ENCODE measurements around the gene TOLLIP.
"Not testable (repeated sequence)": the region's sequence is repeated elsewhere in the genome, so short reads cannot be mapped to it uniquely, and the experiment has no call there.

Gene TOLLIP

GRCh38 chr11:1244557-1244956 is 64.9 kb downstream of the TOLLIP start:
- in situ Hi-C loops (cut with MboI; ENCODE audit: low sequenced_read_pairs, unreplicated experiment), result not testable (repeated sequence)

DNA sequence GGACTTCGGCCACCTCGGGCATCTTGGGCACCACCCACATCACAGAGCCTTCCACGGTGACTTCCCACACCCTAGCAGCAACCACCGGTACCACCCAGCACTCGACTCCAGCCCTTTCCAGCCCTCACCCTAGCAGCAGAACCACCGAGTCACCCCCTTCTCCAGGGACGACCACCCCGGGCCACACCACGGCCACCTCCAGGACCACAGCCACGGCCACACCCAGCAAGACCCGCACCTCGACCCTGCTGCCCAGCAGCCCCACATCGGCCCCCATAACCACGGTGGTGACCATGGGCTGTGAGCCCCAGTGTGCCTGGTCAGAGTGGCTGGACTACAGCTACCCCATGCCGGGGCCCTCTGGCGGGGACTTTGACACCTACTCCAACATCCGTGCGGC is 65.9 kb downstream of the TOLLIP start:
- DNase-seq (ENCODE audit: low spot score); in situ Hi-C loops (cut with MboI; ENCODE audit: low sequenced_read_pairs, unreplicated experiment): not testable (repeated sequence)

More at GRCh38 chr11:1244557-1244956, 64.9 kb downstream of the TOLLIP start:
- DNase-seq (ENCODE audit: low spot score), result not testable (repeated sequence)

DNA sequence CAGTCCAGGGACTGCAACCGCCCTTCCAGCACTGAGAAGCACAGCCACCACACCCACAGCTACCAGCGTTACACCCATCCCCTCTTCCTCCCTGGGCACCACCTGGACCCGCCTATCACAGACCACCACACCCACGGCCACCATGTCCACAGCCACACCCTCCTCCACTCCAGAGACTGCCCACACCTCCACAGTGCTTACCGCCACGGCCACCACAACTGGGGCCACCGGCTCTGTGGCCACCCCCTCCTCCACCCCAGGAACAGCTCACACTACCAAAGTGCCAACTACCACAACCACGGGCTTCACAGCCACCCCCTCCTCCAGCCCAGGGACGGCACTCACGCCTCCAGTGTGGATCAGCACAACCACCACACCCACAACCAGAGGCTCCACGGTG is 66.7 kb downstream of the TOLLIP start:
- in situ Hi-C loops (cut with MboI; ENCODE audit: low sequenced_read_pairs, unreplicated experiment); DNase-seq (ENCODE audit: low spot score): not testable (repeated sequence)

DNA sequence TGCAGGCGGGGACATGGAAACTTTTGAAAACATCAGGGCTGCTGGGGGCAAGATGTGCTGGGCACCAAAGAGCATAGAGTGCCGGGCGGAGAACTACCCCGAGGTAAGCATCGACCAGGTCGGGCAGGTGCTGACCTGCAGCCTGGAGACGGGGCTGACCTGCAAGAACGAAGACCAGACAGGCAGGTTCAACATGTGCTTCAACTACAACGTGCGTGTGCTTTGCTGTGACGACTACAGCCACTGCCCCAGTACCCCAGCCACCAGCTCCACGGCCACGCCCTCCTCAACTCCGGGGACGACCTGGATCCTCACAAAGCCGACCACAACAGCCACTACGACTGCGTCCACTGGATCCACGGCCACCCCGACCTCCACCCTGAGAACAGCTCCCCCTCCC is 67.1 kb downstream of the TOLLIP start:
- no peak for DNase-seq (ENCODE audit: low spot score)
- TF ChIP-seq CTCF (IDR thresholded peaks at IDR 0.05; ENCODE audit: borderline replicate concordance, control extremely low read depth, extremely low read depth, insufficient read depth, missing control alignments), result no peak
- in situ Hi-C loops (cut with MboI; ENCODE audit: low sequenced_read_pairs, unreplicated experiment), result no loop called here

GRCh38 chr11:1241706-1242105 is 67.7 kb downstream of the TOLLIP start:
- no peak for TF ChIP-seq CTCF (IDR thresholded peaks at IDR 0.05; ENCODE audit: borderline replicate concordance, control extremely low read depth, extremely low read depth, insufficient read depth, missing control alignments)
- DNase-seq (ENCODE audit: low spot score), result no peak
- in situ Hi-C loops (cut with MboI; ENCODE audit: low sequenced_read_pairs, unreplicated experiment), result no loop called here

- TF ChIP-seq CTCF (IDR thresholded peaks at IDR 0.05; ENCODE audit: borderline replicate concordance, control extremely low read depth, extremely low read depth, insufficient read depth, missing control alignments), result no peak
- in situ Hi-C loops (cut with MboI; ENCODE audit: low sequenced_read_pairs, unreplicated experiment), result no loop called here
- DNase-seq (ENCODE audit: low spot score), result no peak
Measured at GRCh38 chr11:1240771-1241170, 68.7 kb downstream of the TOLLIP start.

DNA sequence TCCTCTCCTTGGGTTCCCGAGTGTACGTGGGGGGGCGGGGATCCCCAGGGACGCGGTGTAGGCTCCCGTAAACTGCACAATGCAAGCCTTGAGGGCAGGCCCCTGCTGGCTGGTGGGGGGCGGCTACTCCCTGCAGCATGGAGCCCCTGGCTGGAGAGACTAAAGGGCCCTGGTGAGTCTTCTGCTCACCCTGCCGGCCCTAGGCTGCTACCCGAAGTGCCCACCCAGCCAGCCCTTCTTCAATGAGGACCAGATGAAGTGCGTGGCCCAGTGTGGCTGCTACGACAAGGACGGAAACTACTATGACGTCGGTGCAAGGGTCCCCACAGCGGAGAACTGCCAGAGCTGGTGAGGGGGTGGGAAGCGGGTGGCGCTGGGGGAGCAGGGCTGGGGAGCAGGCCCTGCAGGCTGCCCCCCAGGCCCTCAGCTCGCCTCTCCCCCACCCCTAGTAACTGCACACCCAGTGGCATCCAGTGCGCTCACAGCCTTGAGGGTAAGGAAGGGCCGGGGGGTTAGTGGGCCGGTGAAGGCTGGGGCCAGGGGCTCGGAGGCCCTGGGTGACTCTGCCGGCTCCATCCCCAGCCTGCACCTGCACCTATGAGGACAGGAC is 69.7 kb downstream of the TOLLIP start:
- no peak for DNase-seq (ENCODE audit: low spot score)
- in situ Hi-C loops (cut with MboI; ENCODE audit: low sequenced_read_pairs, unreplicated experiment), result no loop called here
- no peak for TF ChIP-seq CTCF (IDR thresholded peaks at IDR 0.05; ENCODE audit: borderline replicate concordance, control extremely low read depth, extremely low read depth, insufficient read depth, missing control alignments)

- in situ Hi-C loops (cut with MboI; ENCODE audit: low sequenced_read_pairs, unreplicated experiment), result no loop called here
- no peak for TF ChIP-seq CTCF (IDR thresholded peaks at IDR 0.05; ENCODE audit: borderline replicate concordance, control extremely low read depth, extremely low read depth, insufficient read depth, missing control alignments)
- no peak for DNase-seq (ENCODE audit: low spot score)
Measured at GRCh38 chr11:1238767-1239595, 70.5 kb downstream of the TOLLIP start.

Measured in GM13976 (cell line).